Stimulated activated CD4-positive, alpha-beta T cell treated with anti-CD3 and anti-CD28 coated beads, Interleukin-1b, Interleukin-23, amount 100 ng/mL, for 24 hours (primary cell): ENCODE data around the gene NT5M.

Source experiments
- DNase-seq, 4 experiments: peaks; one replicate each; pipeline ENCODE4 v3.0.0-alpha.2; 2020; ENCODE audit warnings: low read depth in 4 of 4, low spot score in 1 of 4

The NT5M gene

DNA sequence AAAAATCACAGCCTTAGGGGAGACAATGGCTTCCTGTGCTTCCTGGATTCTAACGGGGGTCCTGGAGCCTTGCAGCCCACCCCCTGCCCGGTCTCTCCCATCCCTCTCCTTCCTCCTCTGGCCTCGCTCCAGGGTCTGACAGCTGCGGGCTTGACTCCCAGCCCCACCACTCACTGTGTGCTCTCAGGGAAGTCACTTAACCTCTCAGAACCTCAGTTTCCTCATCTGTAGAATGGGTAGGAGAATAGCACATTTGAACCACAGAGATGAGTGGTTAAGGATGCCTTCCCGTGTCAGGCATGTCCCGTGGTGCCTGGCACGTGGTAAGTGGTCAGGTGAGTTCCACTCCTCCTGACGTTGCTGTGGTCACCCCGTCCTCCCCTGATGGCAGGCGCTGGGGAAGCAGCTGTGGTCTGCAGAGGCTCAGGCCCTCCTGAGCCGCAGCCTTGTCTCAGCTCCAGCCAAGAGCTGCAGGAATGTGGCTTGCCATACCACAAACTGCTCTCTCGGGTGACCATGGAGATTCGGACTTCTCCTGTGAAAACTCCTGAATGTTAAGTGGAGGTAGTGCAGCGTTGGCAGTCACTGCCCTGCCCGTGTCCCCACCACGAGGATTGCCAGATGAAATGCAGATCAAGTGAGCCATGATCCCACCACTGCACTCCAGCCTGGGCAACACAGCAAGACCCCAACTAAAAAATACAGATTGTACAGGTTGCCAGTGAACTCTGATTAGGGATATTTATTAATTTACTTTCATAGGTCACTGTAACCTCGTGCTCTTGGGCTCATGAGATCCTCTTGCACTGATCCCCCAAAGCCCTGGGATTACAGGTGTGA is 85.7 kb downstream of the NT5M start:
- no peak for DNase-seq

DNA sequence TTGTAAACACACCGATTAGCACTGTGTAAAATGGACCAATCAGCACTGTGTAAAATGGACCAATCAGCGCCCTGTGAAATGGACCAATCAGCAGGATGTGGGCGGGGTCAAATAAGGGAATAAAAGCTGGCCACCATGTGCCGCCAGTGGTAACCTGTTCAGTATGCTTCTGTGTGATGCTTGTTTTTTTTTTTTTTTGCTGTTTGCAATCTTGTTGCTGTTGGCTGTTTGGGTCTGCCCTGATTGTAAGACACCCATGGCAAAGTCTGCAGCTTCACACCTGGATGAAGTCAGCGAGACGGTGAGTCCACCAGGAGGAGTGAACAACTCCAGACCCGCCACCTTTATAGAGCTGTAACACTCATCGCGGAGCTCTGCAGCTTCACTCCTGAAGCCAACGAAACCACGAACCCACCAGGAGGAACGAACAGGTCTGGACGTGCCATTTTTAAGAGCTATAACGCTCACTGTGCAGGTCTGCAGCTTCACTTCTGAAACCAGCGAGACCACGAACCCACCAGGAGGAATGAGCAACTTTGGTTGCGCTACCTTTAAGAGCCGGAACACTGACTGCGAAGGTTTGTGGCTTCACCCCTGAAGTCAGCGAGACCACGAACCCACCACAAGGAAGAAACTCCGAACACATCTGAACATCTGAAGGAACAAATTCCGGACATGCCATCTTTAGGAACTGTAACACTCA is 88.6 kb downstream of the NT5M start:
- DNase-seq, result peak in 2 of 4 experiments; percentile 23 to 36

DNA sequence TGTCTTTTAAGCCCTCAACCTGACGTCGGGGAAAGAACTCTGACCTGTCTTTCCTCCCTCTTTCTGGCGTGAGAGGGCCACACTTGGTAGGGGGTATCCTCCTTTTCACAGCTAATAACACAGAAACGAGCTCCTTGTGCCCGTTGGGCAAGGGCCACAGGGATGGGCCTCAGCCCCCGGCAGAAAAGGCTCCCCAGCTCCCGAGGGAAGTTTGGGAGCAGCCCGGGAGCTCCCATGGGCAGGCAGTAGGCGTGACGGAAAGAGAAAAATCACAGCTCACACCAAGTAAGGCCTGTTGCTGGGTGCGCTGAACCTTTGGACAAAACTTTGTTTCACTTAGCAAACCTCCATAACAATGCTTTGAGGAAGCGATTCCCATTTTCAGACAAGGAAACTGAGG is 90.8 kb downstream of the NT5M start:
- no peak for DNase-seq

DNA sequence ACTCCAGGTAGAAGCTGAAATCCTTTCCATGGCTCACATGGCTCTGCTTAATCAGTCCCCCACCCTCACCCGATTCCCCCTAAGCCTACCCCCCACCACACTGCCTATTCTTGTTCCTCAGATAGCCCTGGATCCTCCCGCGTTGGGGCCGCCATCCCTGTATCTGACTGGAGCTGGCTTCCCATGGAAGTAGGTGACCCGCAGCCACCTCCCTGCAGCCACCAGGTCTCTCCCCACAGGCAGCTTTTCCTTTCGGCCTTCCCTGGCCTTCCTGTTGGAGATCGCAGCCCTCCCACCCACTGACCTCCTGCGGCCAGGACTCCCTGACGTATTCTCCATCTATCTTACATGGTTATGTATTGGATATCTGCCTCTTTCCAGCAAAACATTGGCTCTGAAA is 91.3 kb downstream of the NT5M start:
- no peak for DNase-seq

DNA sequence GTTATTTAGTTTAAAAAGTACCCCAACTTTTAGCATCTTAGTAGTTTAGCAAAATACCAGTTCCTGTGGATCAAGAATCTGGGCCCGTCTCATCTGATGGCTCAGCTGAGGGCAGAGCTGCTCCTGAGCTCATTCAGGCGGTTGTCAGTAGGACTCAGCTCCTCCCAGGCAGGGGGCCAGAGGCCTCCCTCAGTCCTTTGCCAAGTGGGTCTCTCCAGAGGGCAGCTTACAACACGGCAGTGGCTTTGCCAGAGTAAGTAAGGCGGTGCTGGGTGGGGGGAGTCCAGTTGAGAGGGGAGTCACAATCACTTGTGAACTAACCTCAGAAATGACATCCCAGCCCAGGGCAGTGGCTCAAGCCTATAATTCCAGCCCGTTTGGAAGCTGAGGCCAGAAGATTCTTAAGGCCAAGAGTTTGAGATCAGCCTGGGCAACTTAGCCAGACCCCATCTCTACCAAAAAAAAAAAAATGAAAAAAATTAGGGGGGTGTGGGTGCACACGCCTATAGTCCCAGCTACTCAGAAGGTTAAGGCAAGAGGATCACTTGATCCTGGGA is 92.2 kb downstream of the NT5M start:
- DNase-seq, result no peak

DNA sequence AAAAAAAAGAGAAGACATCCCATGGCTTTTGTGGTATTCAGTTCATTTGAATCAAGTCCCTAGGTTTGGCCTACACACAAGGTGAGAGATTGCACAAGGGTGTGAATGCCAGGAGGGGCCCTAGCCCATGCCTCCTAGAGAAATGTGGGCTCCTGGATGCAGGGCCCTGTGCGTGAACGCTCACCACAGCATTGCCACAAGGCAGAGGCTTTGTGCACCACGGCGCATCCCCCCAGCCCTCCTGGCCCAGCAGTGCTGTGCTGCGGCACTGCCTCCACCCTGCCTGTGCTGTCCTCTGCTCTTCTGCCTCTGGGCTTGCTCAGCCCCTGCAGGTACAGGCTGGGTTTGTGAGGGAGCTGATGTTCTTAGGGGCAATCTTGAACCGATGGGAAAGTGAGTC is 92.7 kb downstream of the NT5M start:
- DNase-seq, result no peak
